IMR-90 (cell line): ENCODE data around the gene FAM114A2. TPM values are rescaled to one million over a fixed set of nuclear protein-coding genes. Genes with fewer than 3 reads are reported as not detected.

Source experiments
- ATAC-seq: fragments of 200-7000 bp; cut with Tn5 transposase; 2 replicates; pipeline ENCODE4 v1.9.1; 2020; ENCODE audit warnings: low read depth, mild to moderate bottlenecking, moderate library complexity
- BruUV-seq: library from RNA; stranded (reverse); fragments of 400-500 nt; replicated peaks from 2 replicates; lab custom pipeline; 2021; lab: Mats Ljungman, UMichigan
- CTCF ChIA-PET: fragments of 300-600 bp; formaldehyde crosslinking; extraction: SDS; loops from one replicate; lab custom pipeline; 2021; ENCODE audit warnings: antibody characterized with exemption; lab: Yijun Ruan, JAX
- POLR2A ChIA-PET: fragments of 300-600 bp; sonication (Branson Sonifier 250); formaldehyde crosslinking; loops from one replicate; lab custom pipeline; 2022; ENCODE audit warnings: antibody characterized with exemption; ENCODE audit not compliant: unreplicated experiment; lab: Charles Lee
- DNase-seq: peaks from one replicate; pipeline ENCODE4 v3.0.0; 2013
- H2AFZ ChIP-seq: replicated peaks from 2 replicates; pipeline ENCODE3; 2013; ENCODE audit warnings: low read length, mild to moderate bottlenecking; ENCODE audit not compliant: poor library complexity
- H2AK5ac ChIP-seq: 2 replicates; pipeline ENCODE4 v1.6.1; 2013; ENCODE audit warnings: low read depth, low read length, inconsistent platforms
- H2AK9ac ChIP-seq: replicated peaks from 2 replicates; pipeline ENCODE3; 2013; ENCODE audit warnings: mild to moderate bottlenecking, low read depth, low read length, moderate library complexity; ENCODE audit not compliant: poor library complexity
- H2BK120ac ChIP-seq: 2 replicates; pipeline ENCODE4 v1.6.1; 2013; ENCODE audit warnings: low read depth, low read length, inconsistent platforms
- H2BK15ac ChIP-seq: 3 replicates; pipeline ENCODE4 v1.6.1; 2013; ENCODE audit warnings: low read depth, low read length, inconsistent platforms
- H2BK20ac ChIP-seq: 2 replicates; pipeline ENCODE4 v1.6.1; 2013; ENCODE audit warnings: low read depth, mild to moderate bottlenecking, inconsistent platforms, low read length, moderate library complexity
- H2BK5ac ChIP-seq: 2 replicates; pipeline ENCODE4 v1.6.1; 2013; ENCODE audit warnings: mild to moderate bottlenecking, low read depth, low read length, inconsistent platforms; ENCODE audit not compliant: poor library complexity, severe bottlenecking
- H3K14ac ChIP-seq: replicated peaks from 2 replicates; pipeline ENCODE4 v1.6.1; 2013; ENCODE audit warnings: low read depth, low read length, inconsistent platforms
- H3K18ac ChIP-seq: 2 replicates; pipeline ENCODE4 v1.6.1; 2013; ENCODE audit warnings: low read depth, low read length, control low read depth
- H3K23ac ChIP-seq: 2 replicates; pipeline ENCODE4 v1.6.1; 2013; ENCODE audit warnings: low read depth, low read length, inconsistent platforms
- H3K27ac ChIP-seq: 2 replicates; pipeline ENCODE4 v1.5.1; 2013; ENCODE audit warnings: mild to moderate bottlenecking, control low read depth, low read length; ENCODE audit not compliant: insufficient read depth
- H3K27me3 ChIP-seq: 2 replicates; pipeline ENCODE4 v1.6.1; 2013; ENCODE audit warnings: low read length; ENCODE audit not compliant: control insufficient read depth, insufficient read depth
- H3K36me3 ChIP-seq: 2 replicates; pipeline ENCODE4 v1.6.1; 2013; ENCODE audit warnings: low read length, mixed read lengths; ENCODE audit not compliant: control insufficient read depth, insufficient read depth
- H3K4ac ChIP-seq: 2 replicates; pipeline ENCODE4 v1.6.1; 2013; ENCODE audit warnings: low read depth, low read length, inconsistent platforms
- H3K4me1 ChIP-seq: 2 replicates; pipeline ENCODE4 v1.6.1; 2013; ENCODE audit warnings: low read length, mixed read lengths; ENCODE audit not compliant: control insufficient read depth, insufficient read depth
- H3K4me2 ChIP-seq: 2 replicates; pipeline ENCODE4 v1.6.1; 2013; ENCODE audit warnings: low read depth, mild to moderate bottlenecking, control low read depth, low read length, moderate library complexity
- H3K4me3 ChIP-seq: 2 replicates; pipeline ENCODE4 v1.5.1; 2013; ENCODE audit warnings: low read depth, mild to moderate bottlenecking, control low read depth, low read length, moderate library complexity; ENCODE audit not compliant: insufficient read depth
- H3K56ac ChIP-seq: 2 replicates; pipeline ENCODE4 v1.6.1; 2013; ENCODE audit warnings: low read length, inconsistent platforms; ENCODE audit not compliant: insufficient read depth; ENCODE audit errors: extremely low read depth
- H3K79me1 ChIP-seq, 2 experiments: 2 replicates each; pipeline ENCODE4 v1.6.1; 2013; ENCODE audit warnings: low read length in 2 of 2, inconsistent platforms in 1 of 2, low read depth in 1 of 2
- H3K9ac ChIP-seq: 2 replicates; pipeline ENCODE4 v1.6.1; 2013; ENCODE audit warnings: low read depth, low read length, control low read depth
- H3K9me1 ChIP-seq: 2 replicates; pipeline ENCODE4 v1.6.1; 2013; ENCODE audit warnings: low read length, inconsistent platforms; ENCODE audit not compliant: insufficient read depth
- H3K9me3 ChIP-seq: 2 replicates; pipeline ENCODE4 v1.6.1; 2013; ENCODE audit warnings: low read length; ENCODE audit not compliant: control insufficient read depth, insufficient read depth
- H4K20me1 ChIP-seq: 2 replicates; pipeline ENCODE4 v1.6.1; 2013; ENCODE audit warnings: low read length, inconsistent platforms; ENCODE audit not compliant: insufficient read depth
- H4K5ac ChIP-seq: 2 replicates; pipeline ENCODE4 v1.6.1; 2013; ENCODE audit warnings: mild to moderate bottlenecking, low read depth, low read length, control low read depth
- H4K8ac ChIP-seq, 2 experiments: 2 replicates each; pipeline ENCODE4 v1.6.1; 2013; ENCODE audit warnings: low read depth in 2 of 2, low read length in 2 of 2, control low read depth in 1 of 2, inconsistent platforms in 1 of 2
- H4K91ac ChIP-seq: 2 replicates; pipeline ENCODE4 v1.6.1; 2013; ENCODE audit warnings: low read depth, low read length, inconsistent platforms; ENCODE audit not compliant: insufficient read depth
- MAFK ChIP-seq: IDR thresholded peaks from 2 replicates; pipeline ENCODE4 v1.6.1; 2012; ENCODE audit warnings: low read depth, low read length, improper control_type of control experiment
- MAZ ChIP-seq: IDR thresholded peaks from 2 replicates; pipeline ENCODE4 v1.6.1; 2012; ENCODE audit warnings: low read depth, mild to moderate bottlenecking, low read length, improper control_type of control experiment, moderate library complexity, borderline replicate concordance
- RAD21 ChIP-seq: IDR thresholded peaks from 2 replicates; pipeline ENCODE4 v1.6.1; 2012; ENCODE audit warnings: low read length, improper control_type of control experiment
- WGBS, 2 experiments: methylation state at CpG; one replicate each; pipeline versions ENCODE4 v1.1.5 to v1.1.7; 2013; ENCODE audit warnings: missing lambda C conversion rate in 2 of 2; ENCODE audit not compliant: insufficient read length in 1 of 2; ENCODE audit errors: extremely low coverage in 2 of 2; 5-methylcytosine and 5-hydroxymethylcytosine counted together
- dilution Hi-C: fragments of 300-500 bp; cut with HindIII; formaldehyde crosslinking; loops from one replicate; pipeline ENCODE4 v1.14.3; 2018; ENCODE audit warnings: low sequenced_read_pairs; ENCODE audit not compliant: unreplicated experiment
- in situ Hi-C: fragments of 300-500 bp; cut with MboI; formaldehyde crosslinking; loops from 3 replicates; pipeline ENCODE4 v1.14.3; 2019; ENCODE audit warnings: low sequenced_read_pairs, inconsistent platforms, mixed read lengths
- intact Hi-C: fragments of 100-400 bp; cut with micrococcal nuclease; formaldehyde crosslinking; loops from 2 replicates; pipeline ENCODE4 v1.10.0; 2022
- polyA plus RNA-seq, 3 experiments: library from polyadenylated mRNA; depleted of rRNA; stranded (reverse); fragments of >200 nt; gene quantifications; 2 replicates each; pipeline ENCODE4 v1.2.3, GENCODE V29; 2012; ENCODE audit warnings: low replicate concordance in 1 of 3
- total RNA-seq: library from RNA; depleted of rRNA; stranded (reverse); fragments of >200 nt; gene quantifications from 2 replicates; pipeline ENCODE4 v1.2.3, GENCODE V29; 2012

The FAM114A2 gene
- total and polyA plus RNA-seq, 2 of the 4 experiments (the other 2 are of a cell fraction), result 13.2 to 41.2 TPM

- no peaks in the 10 kb centered on the region for H3K4me1 ChIP-seq
- H2AK5ac ChIP-seq, result no peak overlapping the region
- no peak overlapping the region for H4K8ac ChIP-seq
- no peak overlapping the region for H3K9ac ChIP-seq
- dilution Hi-C loops, result no loop called here
- no peak overlapping the region for H3K23ac ChIP-seq
- DNase-seq (no peak), ATAC-seq (no peak)
- POLR2A ChIA-PET, result no interaction called here
- H2BK5ac ChIP-seq, result no peak overlapping the region
- H4K91ac ChIP-seq, result no peak overlapping the region
- H4K20me1 ChIP-seq, result no peaks in the 10 kb centered on the region
- peaks cover 2% of the 10 kb centered on the region; the same call in 1 of the 2 replicates for H3K36me3 ChIP-seq
- BruUV-seq, result no TSS peak
- H3K4me3 ChIP-seq, result no peak overlapping the region
- H3K27me3 ChIP-seq, result no peaks in the 10 kb centered on the region; the same call in 1 of the 2 replicates
- no peak overlapping the region for H3K56ac ChIP-seq
- H3K4me2 ChIP-seq, result no peak overlapping the region
- H2AK9ac ChIP-seq, result no peak overlapping the region
- WGBS, 2 experiments, result 50% methylated on average over 1 of the region's 5 CpGs; no CpG with 5 or more reads in 1 of the 2 experiments
- no peak overlapping the region for H2BK120ac ChIP-seq
- no peak overlapping the region for H4K5ac ChIP-seq
- TF ChIP-seq RAD21, result no peak
- TF ChIP-seq MAZ, result no peak
- TF ChIP-seq MAFK, result no peak
- no peaks in the 10 kb centered on the region for H3K9me3 ChIP-seq
- H2AFZ ChIP-seq, result no peak overlapping the region
- no peak overlapping the region for H3K27ac ChIP-seq
- H2BK20ac ChIP-seq, result no peak overlapping the region
- intact Hi-C loops, result no loop called here
- H3K9me1 ChIP-seq, result no peaks in the 10 kb centered on the region; the same call in 1 of the 2 replicates
- H3K4ac ChIP-seq, result no peak overlapping the region
- CTCF ChIA-PET, result interaction anchor here (1.2 kb wide), 1 partner anchor 15 kb away, joined by 4 read pairs; no protein-coding TSS in a partner anchor
- H3K14ac ChIP-seq, result no peak overlapping the region
- in situ Hi-C loops, result loop anchor here (10.0 kb wide), 1 partner anchor 636 kb away; no protein-coding TSS in a partner anchor
- no peak overlapping the region for H3K18ac ChIP-seq
- no peak overlapping the region for H2BK15ac ChIP-seq
- no peaks in the 10 kb centered on the region for H3K79me1 ChIP-seq
These were observed 50.2 kb downstream of the FAM114A2 start for GRCh38 chr5:153988510-153988909.
